ENCODE results near the gene MCL1. TPM values are rescaled to one million over a fixed set of nuclear protein-coding genes. Genes with fewer than 3 reads are reported as not detected.

MCL1 gene
- total RNA-seq, 1 donor from 2014 or later = 323 TPM

DNA sequence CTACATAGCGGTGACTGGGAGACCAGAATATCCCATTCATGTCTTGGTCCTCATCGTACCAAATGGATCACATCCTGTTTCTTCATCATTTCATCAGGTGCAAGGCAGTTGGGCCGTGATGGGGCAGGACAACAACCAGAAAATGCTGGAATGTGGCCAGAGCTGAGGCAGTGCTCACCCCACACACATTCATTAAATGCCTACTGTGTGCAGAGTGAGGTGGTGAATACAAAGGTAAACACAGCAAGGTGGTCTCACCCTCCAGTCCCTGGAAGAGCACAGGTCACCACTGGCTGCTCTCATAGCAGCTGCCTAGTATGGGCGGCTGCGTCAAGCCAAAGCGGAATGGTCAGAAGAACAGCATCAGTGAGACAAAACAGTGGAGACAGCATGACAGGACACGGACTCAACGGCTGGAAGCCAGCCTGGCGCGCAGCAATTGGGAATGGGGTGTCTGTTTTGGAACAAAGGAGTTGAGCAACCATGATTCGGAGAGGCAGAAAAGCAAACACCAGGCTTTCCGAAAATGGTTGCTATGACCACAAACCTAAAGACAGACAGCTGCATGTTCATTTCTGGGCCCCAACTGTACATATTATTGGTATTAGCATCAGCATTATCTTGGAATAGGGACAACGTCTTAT is 35.8 kb downstream of the MCL1 start:
- DNase-seq (ENCODE audit: low spot score) = no peak

GRCh38 chr1:150537732-150538684 is 41.4 kb downstream of the MCL1 start:
- DNase-seq (ENCODE audit: low spot score) = peak; percentile 90

GRCh38 chr1:150536836-150537731 is 42.3 kb downstream of the MCL1 start:
- DNase-seq (ENCODE audit: low spot score) = no peak

DNA sequence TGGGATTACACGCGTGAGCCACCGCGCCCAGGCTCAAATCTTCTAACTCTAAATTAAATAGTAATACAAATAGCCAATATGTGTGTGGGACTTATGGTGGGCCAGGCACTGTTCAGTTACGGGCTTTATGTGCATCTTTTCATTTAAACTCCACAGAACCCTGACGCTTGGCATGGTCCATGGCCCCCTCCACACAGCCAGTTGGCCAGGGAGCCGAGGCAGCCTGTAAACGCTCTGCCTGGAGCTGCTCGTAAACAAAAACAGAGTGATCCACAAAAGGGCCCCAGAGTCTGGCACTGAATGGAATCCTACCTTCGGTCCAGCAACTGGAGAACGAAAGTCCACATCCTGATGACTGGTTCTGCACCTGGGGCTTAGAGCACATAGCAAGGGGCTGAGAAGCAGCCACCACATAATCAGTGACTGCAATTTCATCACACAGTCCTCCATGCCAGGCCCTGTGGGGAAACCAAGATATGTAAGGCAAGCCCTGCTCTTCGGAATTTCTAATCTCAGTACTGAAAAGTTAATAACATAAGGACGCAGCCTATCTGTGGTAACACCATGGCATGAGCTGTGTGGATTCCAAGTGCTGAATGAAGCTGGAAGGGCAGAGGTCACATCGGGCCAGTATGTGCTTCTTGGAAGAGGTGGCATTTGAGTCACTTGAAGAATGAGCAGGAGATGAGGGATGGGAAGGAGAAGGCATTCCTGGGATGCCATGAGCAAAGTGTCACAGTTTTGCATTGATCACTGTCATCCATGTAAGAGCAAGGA is 43.7 kb downstream of the MCL1 start:
- no peak for DNase-seq (ENCODE audit: low spot score)

- no peak for DNase-seq (ENCODE audit: low spot score)
Observed at GRCh38 chr1:150534002-150534401, 45.4 kb downstream of the MCL1 start.

GRCh38 chr1:150532860-150533259 is 46.5 kb downstream of the MCL1 start:
- DNase-seq (ENCODE audit: low spot score) = no peak

GRCh38 chr1:150530491-150531159 is 48.8 kb downstream of the MCL1 start:
- DNase-seq (ENCODE audit: low spot score) = no peak

- peak; percentile 33 for DNase-seq (ENCODE audit: low spot score)
Observed at GRCh38 chr1:150529017-150529416, 50.4 kb downstream of the MCL1 start.

- DNase-seq (ENCODE audit: low spot score) = no peak
Observed at GRCh38 chr1:150528196-150528595, 51.2 kb downstream of the MCL1 start.

DNA sequence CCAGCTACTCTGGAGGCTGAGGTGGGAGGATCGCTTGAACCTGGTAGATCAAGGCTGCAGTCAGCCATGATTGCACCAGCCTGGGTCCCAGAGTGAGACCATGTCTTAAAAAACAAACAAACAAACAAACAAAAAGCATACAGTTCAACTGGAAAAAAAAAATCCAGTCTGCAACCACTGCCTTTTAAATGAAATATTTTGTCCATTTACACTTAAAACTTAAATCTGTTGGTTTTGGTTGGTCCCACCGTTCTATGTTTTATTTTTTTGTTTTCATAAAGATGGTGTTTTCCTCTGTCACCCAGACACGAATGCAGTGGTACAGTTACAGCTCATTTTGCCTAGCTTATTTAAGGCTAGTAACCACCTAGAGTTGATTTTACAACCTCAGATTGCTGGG is 54.1 kb downstream of the MCL1 start:
- no peak for DNase-seq (ENCODE audit: low spot score)

Other genes with a start within 250 kb of the MCL1 start
- gene RPRD2, start 215.5 kb downstream of the MCL1 start, total RNA-seq (ENCODE audit: insufficient read depth, low replicate concordance) = 11.1 TPM
- gene TARS2, start 92.2 kb downstream of the MCL1 start, total RNA-seq (ENCODE audit: insufficient read depth, low replicate concordance) = 17.8 TPM
- gene ECM1, start 71.5 kb downstream of the MCL1 start, total RNA-seq (ENCODE audit: insufficient read depth, low replicate concordance) = 4.3 TPM
- gene FALEC, start 63.9 kb downstream of the MCL1 start, total RNA-seq (ENCODE audit: insufficient read depth, low replicate concordance) = not detected
- gene ADAMTSL4, start 30.2 kb downstream of the MCL1 start, total RNA-seq (ENCODE audit: insufficient read depth, low replicate concordance) = 23.4 TPM
- gene ENSA, start 50.0 kb upstream of the MCL1 start, total RNA-seq (ENCODE audit: insufficient read depth, low replicate concordance) = 73.4 TPM
- 18.8 TPM for gene GOLPH3L, start 117.5 kb upstream of the MCL1 start, total RNA-seq (ENCODE audit: insufficient read depth, low replicate concordance)
- gene HORMAD1, start 141.3 kb upstream of the MCL1 start, total RNA-seq (ENCODE audit: insufficient read depth, low replicate concordance) = not detected
- 64.5 TPM for gene CTSS, start 186.2 kb upstream of the MCL1 start, total RNA-seq (ENCODE audit: insufficient read depth, low replicate concordance)
- gene CTSK, start 228.7 kb upstream of the MCL1 start, total RNA-seq (ENCODE audit: insufficient read depth, low replicate concordance) = 7.0 TPM